DND-41 (cell line): Measurements from ENCODE around the gene KRT71.

Experiments
- ATAC-seq: fragments of 200-7000 bp; cut with Tn5 transposase; 3 replicates; pipeline ENCODE4 v1.9.1; 2021; ENCODE audit warnings: low read depth; ENCODE audit not compliant: insufficient read depth
- DNase-seq: peaks from one replicate; pipeline ENCODE4 v3.0.0-alpha.2; 2020
- H2AFZ ChIP-seq: 2 replicates; pipeline ENCODE4 v1.6.0; 2012; ENCODE audit warnings: low read depth, low read length
- H3K27ac ChIP-seq: 2 replicates; pipeline ENCODE4 v1.5.1; 2012; ENCODE audit warnings: low read length, inconsistent platforms
- H3K27me3 ChIP-seq: fragments of 200-600 bp; sonication (generic); 2 replicates; pipeline ENCODE4 v1.6.0; 2012; ENCODE audit warnings: low read length, mild to moderate bottlenecking, inconsistent platforms; ENCODE audit not compliant: insufficient read depth, poor library complexity
- H3K36me3 ChIP-seq: 2 replicates; pipeline ENCODE4 v1.5.1; 2012; ENCODE audit warnings: low read length, inconsistent platforms; ENCODE audit not compliant: insufficient read depth
- H3K4me1 ChIP-seq: 2 replicates; pipeline ENCODE4 v1.5.1; 2012; ENCODE audit warnings: mild to moderate bottlenecking, low read length; ENCODE audit not compliant: insufficient read depth
- H3K4me2 ChIP-seq: 2 replicates; pipeline ENCODE4 v1.6.0; 2012; ENCODE audit warnings: mild to moderate bottlenecking, moderate library complexity, low read length, inconsistent platforms; ENCODE audit not compliant: insufficient read depth
- H3K4me3 ChIP-seq, 2 experiments: fragments of 200-600 bp in 1 of 2; shearing (Covaris generic) in 1 of 2; 2 replicates each; pipeline ENCODE4 v1.5.1; 2012 to 2016; ENCODE audit warnings: inconsistent platforms in 2 of 2, low read length in 2 of 2, mild to moderate bottlenecking in 2 of 2, low read depth in 1 of 2, moderate library complexity in 1 of 2
- H3K79me2 ChIP-seq: 2 replicates; pipeline ENCODE4 v1.6.0; 2012; ENCODE audit warnings: low read length, inconsistent platforms; ENCODE audit not compliant: insufficient read depth
- H3K9ac ChIP-seq: 2 replicates; pipeline ENCODE4 v1.6.0; 2012; ENCODE audit warnings: low read depth, mild to moderate bottlenecking, inconsistent platforms, low read length, moderate library complexity
- H3K9me3 ChIP-seq: 2 replicates; pipeline ENCODE4 v1.5.1; 2012; ENCODE audit warnings: low read length, moderate library complexity, mild to moderate bottlenecking, inconsistent platforms; ENCODE audit not compliant: insufficient read depth, severe bottlenecking
- H4K20me1 ChIP-seq: 2 replicates; pipeline ENCODE4 v1.6.0; 2012; ENCODE audit warnings: low read length; ENCODE audit not compliant: insufficient read depth
- CTCF ChIP-seq: IDR thresholded peaks from 2 replicates; pipeline ENCODE4 v1.5.1; 2012; ENCODE audit warnings: borderline replicate concordance, low read length, moderate library complexity, mild to moderate bottlenecking; ENCODE audit not compliant: poor library complexity, severe bottlenecking; ENCODE audit errors: extremely low read depth
- EZH2 ChIP-seq: IDR thresholded peaks from 3 replicates; pipeline ENCODE4 v1.6.1; 2012; ENCODE audit warnings: borderline replicate concordance, low read depth, mild to moderate bottlenecking, moderate library complexity, low read length, inconsistent platforms; ENCODE audit not compliant: severe bottlenecking

The KRT71 gene

GRCh38 chr12:52578469-52578868 lies 25.5 kb upstream of the KRT71 start:
- Histone ChIP-seq H3K27me3 (peaks cover 8% of the 10 kb centered on the region), H2AFZ (no peak overlapping the region), H4K20me1 (0 out of 2 replicates have a peak, but pooled peaks cover 3% of the 10 kb centered on the region), H3K4me3 (no peak overlapping the region), H3K9ac (no peak overlapping the region), H3K36me3 (no peaks in the 10 kb centered on the region), H3K27ac (no peak overlapping the region), H3K4me2 (no peak overlapping the region), H3K79me2 (no peaks in the 10 kb centered on the region), H3K4me1 (no peaks in the 10 kb centered on the region), H3K9me3 (no peaks in the 10 kb centered on the region)
- DNase-seq (no peak), ATAC-seq (no peak)
- TF ChIP-seq CTCF (no peak), EZH2 (no peak)

GRCh38 chr12:52577316-52577715 lies 24.4 kb upstream of the KRT71 start:
- no peaks in the 10 kb centered on the region for H3K79me2 ChIP-seq
- no peak overlapping the region for H2AFZ ChIP-seq
- TF ChIP-seq CTCF (no peak), EZH2 (no peak)
- H3K9ac ChIP-seq = no peak overlapping the region
- DNase-seq (no peak), ATAC-seq (no peak)
- H3K9me3 ChIP-seq = no peaks in the 10 kb centered on the region
- no peak overlapping the region for H3K4me2 ChIP-seq
- 0 out of 2 replicates have a peak, but pooled peaks cover 4% of the 10 kb centered on the region for H4K20me1 ChIP-seq
- H3K4me3 ChIP-seq = no peak overlapping the region
- H3K27ac ChIP-seq = no peak overlapping the region
- H3K4me1 ChIP-seq = no peaks in the 10 kb centered on the region
- peaks cover 13% of the 10 kb centered on the region for H3K27me3 ChIP-seq
- H3K36me3 ChIP-seq = no peaks in the 10 kb centered on the region

- Histone ChIP-seq H3K79me2 (no peaks in the 10 kb centered on the region), H3K4me2 (no peak overlapping the region), H3K9ac (no peak overlapping the region), H3K27ac (no peak overlapping the region), H3K9me3 (no peaks in the 10 kb centered on the region), H3K4me1 (no peaks in the 10 kb centered on the region), H2AFZ (no peak overlapping the region), H4K20me1 (0 out of 2 replicates have a peak, but pooled peaks cover 4% of the 10 kb centered on the region), H3K36me3 (no peaks in the 10 kb centered on the region), H3K27me3 (peaks cover 22% of the 10 kb centered on the region), H3K4me3 (no peak overlapping the region)
- ATAC-seq (no peak), DNase-seq (no peak)
- TF ChIP-seq EZH2 = no peak
Observed at GRCh38 chr12:52575948-52576347, 23.0 kb upstream of the KRT71 start.

GRCh38 chr12:52575256-52575655 lies 22.3 kb upstream of the KRT71 start:
- Histone ChIP-seq H3K79me2 (no peaks in the 10 kb centered on the region), H3K9me3 (no peaks in the 10 kb centered on the region), H3K4me1 (no peaks in the 10 kb centered on the region), H3K27me3 (peaks cover 22% of the 10 kb centered on the region), H3K27ac (no peak overlapping the region), H3K9ac (no peak overlapping the region), H3K4me3 (no peak overlapping the region), H2AFZ (no peak overlapping the region), H4K20me1 (0 out of 2 replicates have a peak, but pooled peaks cover 4% of the 10 kb centered on the region), H3K4me2 (no peak overlapping the region), H3K36me3 (no peaks in the 10 kb centered on the region)
- TF ChIP-seq CTCF (no peak), EZH2 (no peak)
- DNase-seq = no peak
- no peak for ATAC-seq
